GM12892 (cell line): Measurements from ENCODE around the gene ECHS1.

ENCODE experiments used
- POLR2A ChIP-seq: IDR thresholded peaks from 2 replicates; pipeline ENCODE4 v1.6.1; 2011; ENCODE audit warnings: low read depth, low read length, control low read depth
- POLR2AphosphoS5 ChIP-seq: IDR thresholded peaks from 2 replicates; pipeline ENCODE4 v1.6.1; 2011; ENCODE audit warnings: low read depth, low read length, control low read depth

- TF ChIP-seq POLR2AphosphoS5 = no peak
- TF ChIP-seq POLR2A = no peak
Measured at GRCh38 chr10:133372507-133372906, 647 bp downstream of the ECHS1 start.
